Osteoblast (primary cell): Measurements from ENCODE around the gene DNMT3A. TPM values are rescaled to one million over a fixed set of nuclear protein-coding genes. Genes with fewer than 3 reads are reported as not detected.

Source experiments
- DNase-seq: peaks from one replicate; pipeline ENCODE4 v3.0.0; 2011; ENCODE audit warnings: low spot score, mixed read lengths; ENCODE audit not compliant: insufficient read length; ENCODE audit errors: missing footprints
- H2AFZ ChIP-seq: 2 replicates; pipeline ENCODE4 v1.6.0; 2011; ENCODE audit warnings: mild to moderate bottlenecking, low read length
- H3K27ac ChIP-seq: 2 replicates; pipeline ENCODE4 v1.5.1; 2011; ENCODE audit warnings: mild to moderate bottlenecking, low read depth, low read length, moderate library complexity
- H3K27me3 ChIP-seq: 2 replicates; pipeline ENCODE4 v1.6.0; 2012; ENCODE audit warnings: mild to moderate bottlenecking, control low read depth, inconsistent platforms, low read length, moderate library complexity; ENCODE audit not compliant: insufficient read depth
- H3K36me3 ChIP-seq: 2 replicates; pipeline ENCODE4 v1.5.1; 2011; ENCODE audit warnings: mild to moderate bottlenecking, low read length, control low read depth, moderate library complexity; ENCODE audit not compliant: insufficient read depth
- H3K4me1 ChIP-seq: 2 replicates; pipeline ENCODE4 v1.5.1; 2011; ENCODE audit warnings: mild to moderate bottlenecking, low read length, control low read depth, moderate library complexity; ENCODE audit not compliant: insufficient read depth
- H3K4me2 ChIP-seq: 2 replicates; pipeline ENCODE4 v1.6.0; 2011; ENCODE audit warnings: mild to moderate bottlenecking, low read length; ENCODE audit not compliant: insufficient read depth
- H3K4me3 ChIP-seq: fragments of 200-600 bp; sonication (generic); 3 replicates; pipeline ENCODE4 v1.5.1; 2012; ENCODE audit warnings: mild to moderate bottlenecking, low read length, inconsistent platforms; ENCODE audit not compliant: insufficient read depth
- H3K79me2 ChIP-seq: 2 replicates; pipeline ENCODE4 v1.6.0; 2012; ENCODE audit warnings: mild to moderate bottlenecking, low read length, control low read depth, inconsistent platforms; ENCODE audit not compliant: insufficient read depth
- H3K9me3 ChIP-seq: 2 replicates; pipeline ENCODE4 v1.5.1; 2011; ENCODE audit warnings: low read depth, low read length, control low read depth
- H4K20me1 ChIP-seq: 2 replicates; pipeline ENCODE4 v1.6.0; 2012; ENCODE audit warnings: mild to moderate bottlenecking, low read length, control low read depth; ENCODE audit not compliant: insufficient read depth
- total RNA-seq: library from RNA; depleted of rRNA; stranded (reverse); fragments of >200 nt; gene quantifications from 2 replicates; pipeline ENCODE4 v1.2.3, GENCODE V29; 2012
- TF ChIP-seq, protein P1 (sequence below): IDR thresholded peaks from 2 replicates; pipeline ENCODE4 v1.5.1; 2011; ENCODE audit warnings: mild to moderate bottlenecking, low read depth, low read length, moderate library complexity; ENCODE audit errors: extremely low read depth

The DNMT3A gene
- total RNA-seq, 1 donor: 18.5 TPM

- Histone ChIP-seq H3K4me2 (no peak overlapping the region), H3K4me1 (no peaks in the 10 kb centered on the region), H3K27me3 (no peaks in the 10 kb centered on the region), H3K27ac (no peak overlapping the region), H3K79me2 (no peaks in the 10 kb centered on the region), H3K9me3 (no peaks in the 10 kb centered on the region), H2AFZ (no peak overlapping the region), H3K36me3 (no peaks in the 10 kb centered on the region), H3K4me3 (no peak overlapping the region), H4K20me1 (no peaks in the 10 kb centered on the region)
- peak; percentile 8 for DNase-seq
- TF ChIP-seq, protein P1, sequence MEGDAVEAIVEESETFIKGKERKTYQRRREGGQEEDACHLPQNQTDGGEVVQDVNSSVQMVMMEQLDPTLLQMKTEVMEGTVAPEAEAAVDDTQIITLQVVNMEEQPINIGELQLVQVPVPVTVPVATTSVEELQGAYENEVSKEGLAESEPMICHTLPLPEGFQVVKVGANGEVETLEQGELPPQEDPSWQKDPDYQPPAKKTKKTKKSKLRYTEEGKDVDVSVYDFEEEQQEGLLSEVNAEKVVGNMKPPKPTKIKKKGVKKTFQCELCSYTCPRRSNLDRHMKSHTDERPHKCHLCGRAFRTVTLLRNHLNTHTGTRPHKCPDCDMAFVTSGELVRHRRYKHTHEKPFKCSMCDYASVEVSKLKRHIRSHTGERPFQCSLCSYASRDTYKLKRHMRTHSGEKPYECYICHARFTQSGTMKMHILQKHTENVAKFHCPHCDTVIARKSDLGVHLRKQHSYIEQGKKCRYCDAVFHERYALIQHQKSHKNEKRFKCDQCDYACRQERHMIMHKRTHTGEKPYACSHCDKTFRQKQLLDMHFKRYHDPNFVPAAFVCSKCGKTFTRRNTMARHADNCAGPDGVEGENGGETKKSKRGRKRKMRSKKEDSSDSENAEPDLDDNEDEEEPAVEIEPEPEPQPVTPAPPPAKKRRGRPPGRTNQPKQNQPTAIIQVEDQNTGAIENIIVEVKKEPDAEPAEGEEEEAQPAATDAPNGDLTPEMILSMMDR: no peak
Observed at GRCh38 chr2:25358249-25358815, 16.6 kb upstream of the DNMT3A start.

DNA sequence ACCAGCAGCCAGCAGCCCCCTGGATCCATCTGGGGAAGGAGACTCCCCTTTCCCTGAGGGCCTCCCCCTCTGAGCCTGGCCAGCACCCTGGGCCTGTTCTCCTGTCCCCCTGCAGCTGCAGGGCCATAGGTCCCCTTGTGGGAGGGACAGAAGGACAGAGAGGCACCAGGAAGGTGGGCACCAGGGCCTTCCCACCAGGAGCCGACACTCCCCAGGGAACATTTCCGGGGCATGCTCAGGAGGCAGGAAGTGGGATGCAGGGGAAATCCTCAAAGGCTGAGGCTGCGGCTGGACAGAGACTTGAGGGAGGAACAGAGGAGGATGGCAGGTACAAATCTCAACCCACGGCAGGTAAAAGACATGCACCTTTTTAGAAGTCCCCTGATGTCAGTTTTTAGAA is 14.4 kb upstream of the DNMT3A start:
- no peak overlapping the region for H3K27ac ChIP-seq
- peak; percentile 32 for DNase-seq
- H3K4me1 ChIP-seq: no peaks in the 10 kb centered on the region
- peaks cover 7% of the 10 kb centered on the region for H3K27me3 ChIP-seq
- no peaks in the 10 kb centered on the region for H3K79me2 ChIP-seq
- H3K4me2 ChIP-seq: no peak overlapping the region
- no peak overlapping the region for H2AFZ ChIP-seq
- no peak overlapping the region for H3K4me3 ChIP-seq
- H3K36me3 ChIP-seq: no peaks in the 10 kb centered on the region
- no peaks in the 10 kb centered on the region for H3K9me3 ChIP-seq
- TF ChIP-seq, protein P1: no peak
- no peaks in the 10 kb centered on the region for H4K20me1 ChIP-seq

DNA sequence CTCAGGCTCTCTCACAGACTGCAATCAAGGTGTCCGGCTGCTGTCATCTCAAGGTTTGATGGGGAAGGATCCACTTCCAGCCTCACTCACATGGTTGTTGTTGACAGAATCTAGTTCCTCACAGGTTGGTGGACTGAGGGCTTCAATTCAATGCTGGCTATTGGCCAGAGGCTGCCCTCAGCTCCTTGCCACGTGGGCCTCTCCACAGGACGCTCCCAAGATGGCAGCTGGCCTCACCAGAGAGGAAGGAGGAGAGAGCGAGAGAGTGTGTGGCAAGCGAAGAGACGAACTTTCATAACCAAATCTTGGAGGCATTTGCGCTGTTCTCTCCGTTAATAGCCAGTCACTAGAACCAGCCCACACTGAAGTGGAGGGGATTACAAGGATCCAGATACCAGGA is 13.5 kb upstream of the DNMT3A start:
- DNase-seq: peak; percentile 27
- no peaks in the 10 kb centered on the region for H3K9me3 ChIP-seq
- TF ChIP-seq, protein P1: no peak
- H3K27ac ChIP-seq: no peak overlapping the region
- H3K4me3 ChIP-seq: no peak overlapping the region
- H4K20me1 ChIP-seq: no peaks in the 10 kb centered on the region
- H2AFZ ChIP-seq: no peak overlapping the region
- no peaks in the 10 kb centered on the region for H3K79me2 ChIP-seq
- no peaks in the 10 kb centered on the region for H3K4me1 ChIP-seq
- peaks cover 7% of the 10 kb centered on the region for H3K27me3 ChIP-seq
- no peaks in the 10 kb centered on the region for H3K36me3 ChIP-seq
- no peak overlapping the region for H3K4me2 ChIP-seq

- H3K36me3 ChIP-seq: no peaks in the 10 kb centered on the region
- H3K4me2 ChIP-seq: no peak overlapping the region
Observed at GRCh38 chr2:25354116-25354515, 12.4 kb upstream of the DNMT3A start.

More at GRCh38 chr2:25354116-25354515, 12.4 kb upstream of the DNMT3A start:
- no peaks in the 10 kb centered on the region for H3K9me3 ChIP-seq
- no peak overlapping the region for H3K27ac ChIP-seq
- no peak for DNase-seq
- H4K20me1 ChIP-seq: no peaks in the 10 kb centered on the region
- peaks cover 7% of the 10 kb centered on the region for H3K27me3 ChIP-seq
- TF ChIP-seq, protein P1: no peak
- H2AFZ ChIP-seq: no peak overlapping the region
- no peaks in the 10 kb centered on the region for H3K79me2 ChIP-seq
- no peak overlapping the region for H3K4me3 ChIP-seq
- H3K4me1 ChIP-seq: peaks cover 2% of the 10 kb centered on the region
